K562 (cell line): Measurements from ENCODE around the gene SV2A. TPM values are rescaled to one million over a fixed set of nuclear protein-coding genes. Genes with fewer than 3 reads are reported as not detected.
A peak's percentile ranks its signal among the peaks of the same experiment; 100 is the strongest.

Source experiments
- BRD9 ChIP-seq: fragments of 450-650 bp; IDR thresholded peaks from 2 replicates; pipeline ENCODE4 v1.6.1; 2018; ENCODE audit warnings: low read depth; ENCODE audit not compliant: partially characterized antibody
- CHAMP1 ChIP-seq: fragments of 450-650 bp; IDR thresholded peaks from 2 replicates; pipeline ENCODE4 v1.6.1; 2016; ENCODE audit warnings: mild to moderate bottlenecking
- CREB1 ChIP-seq, 2 experiments: sonication (generic) in 1 of 2; formaldehyde crosslinking in 1 of 2; IDR thresholded peaks; 2 replicates each; pipeline versions ENCODE4 v1.6.1 to v1.8.0; 2012 to 2022; ENCODE audit warnings: inconsistent platforms in 1 of 2, mild to moderate bottlenecking in 1 of 2, missing genetic modification reagents in 1 of 2, moderate library complexity in 1 of 2
- CTCFL ChIP-seq: IDR thresholded peaks from 2 replicates; pipeline ENCODE4 v1.6.1; 2011; ENCODE audit warnings: borderline replicate concordance, low read depth, mild to moderate bottlenecking, moderate library complexity, low read length; ENCODE audit not compliant: insufficient read depth, poor library complexity, severe bottlenecking
- FOXM1 ChIP-seq, 2 experiments: fragments of 450-650 bp in 1 of 2; sonication (generic) in 1 of 2; formaldehyde crosslinking in 1 of 2; IDR thresholded peaks; 2 replicates each; pipeline versions ENCODE4 v1.6.1 to v1.9.0; 2017 to 2022; ENCODE audit warnings: low read depth in 2 of 2, mild to moderate bottlenecking in 2 of 2, missing genetic modification reagents in 1 of 2, moderate library complexity in 1 of 2
- GTF2E2 ChIP-seq: fragments of 200-800 bp; sonication (Bioruptor generic); IDR thresholded peaks from 2 replicates; pipeline ENCODE4 v1.6.1; 2016; ENCODE audit warnings: missing genetic modification characterization, missing compliant biosample characterization
- MED1 ChIP-seq: sonication (generic); formaldehyde crosslinking; IDR thresholded peaks from 2 replicates; pipeline ENCODE4 v1.8.1; 2023; ENCODE audit warnings: missing genetic modification reagents, borderline replicate concordance
- MEF2A ChIP-seq: IDR thresholded peaks from 2 replicates; pipeline ENCODE4 v1.6.1; 2011; ENCODE audit warnings: low read depth, mild to moderate bottlenecking, low read length, moderate library complexity; ENCODE audit not compliant: control insufficient read depth
- MTA2 ChIP-seq: fragments of 450-650 bp; IDR thresholded peaks from 2 replicates; pipeline ENCODE4 v1.6.1; 2016; ENCODE audit warnings: low read depth
- RBM14 ChIP-seq: fragments of 200-400 bp; formaldehyde crosslinking; IDR thresholded peaks from 2 replicates; pipeline ENCODE4 v1.6.1; 2018; ENCODE audit warnings: low read depth, mild to moderate bottlenecking, low read length, moderate library complexity, borderline replicate concordance; ENCODE audit not compliant: insufficient read depth
- RNF219 ChIP-seq: fragments of 250-450 bp; sonication (Bioruptor Pico); IDR thresholded peaks from 2 replicates; pipeline ENCODE4 v1.5.0; 2022; ENCODE audit warnings: mild to moderate bottlenecking
- SP2 ChIP-seq: IDR thresholded peaks from 2 replicates; pipeline ENCODE4 v1.6.1; 2011; ENCODE audit warnings: mild to moderate bottlenecking, low read depth, low read length, moderate library complexity; ENCODE audit not compliant: poor library complexity, severe bottlenecking; ENCODE audit errors: extremely low read depth
- YBX1 ChIP-seq: fragments of 450-650 bp; IDR thresholded peaks from 2 replicates; pipeline ENCODE4 v1.7.1; 2016; ENCODE audit warnings: mild to moderate bottlenecking
- ZSCAN29 ChIP-seq: fragments of 450-650 bp; IDR thresholded peaks from 2 replicates; pipeline ENCODE4 v1.6.1; 2017
- polyA plus RNA-seq, 8 experiments: library from polyadenylated mRNA; depleted of rRNA in 4 of 8; stranded (reverse) in 5 of 8; unstranded in 3 of 8; fragments of >200 nt; fragmentation: Nextera tagmentation in 2 of 8; fragmentation: Illumina TruSeq in 1 of 8; extraction: Ambion mirVana in 2 of 8; extraction: Trizol in 1 of 8; gene quantifications; 2 replicates each; pipeline versions ENCODE4 v1.2.1 to v1.2.3, GENCODE V29; 2011 to 2014; ENCODE audit warnings: inconsistent platforms in 1 of 8, missing spikeins in 1 of 8
- total RNA-seq, 7 experiments: library from RNA; depleted of rRNA in 6 of 7; stranded (reverse); fragments of >200 nt in 6 of 7; fragmentation: Illumina TruSeq in 2 of 7; extraction: Trizol in 2 of 7; gene quantifications; 2 replicates each; pipeline versions ENCODE4 v1.2.1 to v1.2.3, GENCODE V29; 2011 to 2021; ENCODE audit warnings: low replicate concordance in 1 of 7
- TF ChIP-seq, protein P1 (sequence below): fragments of 450-650 bp; formaldehyde crosslinking; IDR thresholded peaks from 2 replicates; pipeline ENCODE4 v1.4.0; 2022; ENCODE audit warnings: mild to moderate bottlenecking, moderate library complexity
- TF ChIP-seq, protein P2 (sequence below): fragments of 250-450 bp; sonication (Bioruptor Pico); IDR thresholded peaks from 2 replicates; pipeline ENCODE4 v1.4.0; 2020

Gene SV2A
- total and polyA plus RNA-seq, 9 of the 15 experiments (the other 6 are each of a cell fraction or from before 2014, with no cell fraction given) = 0.07 to 0.22 (median 0.11) TPM; not detected in 1

GRCh38 chr1:149888247-149888998, 29.2 kb downstream of the SV2A start (continued):
- TF ChIP-seq CTCFL (no peak), RNF219 (no peak), BRD9 (peak; percentile 91), ZSCAN29 (peak; percentile 48; the same call in 1 of the 2 replicates), CREB1 (IDR thresholded peaks at IDR 0.05) (peak; percentile 9; the same call in 1 of the 2 replicates), CREB1 (CRISPR knock-in tag; IDR thresholded peaks at IDR 0.05) (0 out of 2 replicates have a peak, but pooled peaks have one; percentile 1), MED1 (CRISPR knock-in tag) (no peak), GTF2E2 (tag) (peak; percentile 91), FOXM1 (IDR thresholded peaks at IDR 0.05; ENCODE audit: low read depth) (no peak; the same call in 1 of the 2 replicates), FOXM1 (CRISPR knock-in tag; IDR thresholded peaks at IDR 0.05; ENCODE audit: low read depth) (no peak), RBM14 (no peak), CHAMP1 (peak; percentile 28; the same call in 1 of the 2 replicates), YBX1 (no peak), MEF2A (0 out of 2 replicates have a peak, but pooled peaks have one; percentile 12), SP2 (no peak), MTA2 (peak; percentile 10; the same call in 1 of the 2 replicates)
- TF ChIP-seq, protein P1, sequence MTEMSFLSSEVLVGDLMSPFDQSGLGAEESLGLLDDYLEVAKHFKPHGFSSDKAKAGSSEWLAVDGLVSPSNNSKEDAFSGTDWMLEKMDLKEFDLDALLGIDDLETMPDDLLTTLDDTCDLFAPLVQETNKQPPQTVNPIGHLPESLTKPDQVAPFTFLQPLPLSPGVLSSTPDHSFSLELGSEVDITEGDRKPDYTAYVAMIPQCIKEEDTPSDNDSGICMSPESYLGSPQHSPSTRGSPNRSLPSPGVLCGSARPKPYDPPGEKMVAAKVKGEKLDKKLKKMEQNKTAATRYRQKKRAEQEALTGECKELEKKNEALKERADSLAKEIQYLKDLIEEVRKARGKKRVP (CRISPR knock-in tag) = no peak
- TF ChIP-seq, protein P2, sequence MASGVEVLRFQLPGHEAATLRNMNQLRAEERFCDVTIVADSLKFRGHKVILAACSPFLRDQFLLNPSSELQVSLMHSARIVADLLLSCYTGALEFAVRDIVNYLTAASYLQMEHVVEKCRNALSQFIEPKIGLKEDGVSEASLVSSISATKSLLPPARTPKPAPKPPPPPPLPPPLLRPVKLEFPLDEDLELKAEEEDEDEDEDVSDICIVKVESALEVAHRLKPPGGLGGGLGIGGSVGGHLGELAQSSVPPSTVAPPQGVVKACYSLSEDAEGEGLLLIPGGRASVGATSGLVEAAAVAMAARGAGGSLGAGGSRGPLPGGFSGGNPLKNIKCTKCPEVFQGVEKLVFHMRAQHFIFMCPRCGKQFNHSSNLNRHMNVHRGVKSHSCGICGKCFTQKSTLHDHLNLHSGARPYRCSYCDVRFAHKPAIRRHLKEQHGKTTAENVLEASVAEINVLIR = no peak
